Gastroesophageal sphincter (tissue), 3 donors: Measurements from ENCODE around the gene PHF5A.

Experiments used
- EP300 ChIP-seq: sonication (generic); formaldehyde crosslinking; IDR thresholded peaks from one replicate; pipeline ENCODE4 v1.6.1; 2017; ENCODE audit warnings: antibody characterized with exemption, mild to moderate bottlenecking
- TF ChIP-seq, protein P1 (sequence below), 4 experiments: fragments of 200-600 bp in 2 of 4; fragments of 450-650 bp in 2 of 4; sonication (generic) in 1 of 4; IDR thresholded peaks; one replicate each; pipeline ENCODE4 v1.5.1; 2017 to 2019; ENCODE audit warnings: antibody characterized with exemption in 4 of 4, mild to moderate bottlenecking in 2 of 4, moderate library complexity in 2 of 4

GRCh38 chr22:41518048-41518347 is 49.5 kb upstream of the PHF5A start:
- TF ChIP-seq, protein P1, sequence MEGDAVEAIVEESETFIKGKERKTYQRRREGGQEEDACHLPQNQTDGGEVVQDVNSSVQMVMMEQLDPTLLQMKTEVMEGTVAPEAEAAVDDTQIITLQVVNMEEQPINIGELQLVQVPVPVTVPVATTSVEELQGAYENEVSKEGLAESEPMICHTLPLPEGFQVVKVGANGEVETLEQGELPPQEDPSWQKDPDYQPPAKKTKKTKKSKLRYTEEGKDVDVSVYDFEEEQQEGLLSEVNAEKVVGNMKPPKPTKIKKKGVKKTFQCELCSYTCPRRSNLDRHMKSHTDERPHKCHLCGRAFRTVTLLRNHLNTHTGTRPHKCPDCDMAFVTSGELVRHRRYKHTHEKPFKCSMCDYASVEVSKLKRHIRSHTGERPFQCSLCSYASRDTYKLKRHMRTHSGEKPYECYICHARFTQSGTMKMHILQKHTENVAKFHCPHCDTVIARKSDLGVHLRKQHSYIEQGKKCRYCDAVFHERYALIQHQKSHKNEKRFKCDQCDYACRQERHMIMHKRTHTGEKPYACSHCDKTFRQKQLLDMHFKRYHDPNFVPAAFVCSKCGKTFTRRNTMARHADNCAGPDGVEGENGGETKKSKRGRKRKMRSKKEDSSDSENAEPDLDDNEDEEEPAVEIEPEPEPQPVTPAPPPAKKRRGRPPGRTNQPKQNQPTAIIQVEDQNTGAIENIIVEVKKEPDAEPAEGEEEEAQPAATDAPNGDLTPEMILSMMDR (IDR thresholded peaks at IDR 0.05), result no peak
- no peak for TF ChIP-seq EP300
